SKM-1 (cell line): Measurements from ENCODE around the gene RIOK1.
"Not testable (repeated sequence)": the region's sequence is repeated elsewhere in the genome, so short reads cannot be mapped to it uniquely, and the experiment has no call there.

ENCODE experiments used
- DNase-seq: peaks from one replicate; lab custom pipeline; 2025; ENCODE audit not compliant: unreplicated experiment; lab: John Stamatoyannopoulos, UW

The RIOK1 gene

GRCh38 chr6:7439228-7439627, 49.6 kb downstream of the RIOK1 start:
- DNase-seq = no peak

DNA sequence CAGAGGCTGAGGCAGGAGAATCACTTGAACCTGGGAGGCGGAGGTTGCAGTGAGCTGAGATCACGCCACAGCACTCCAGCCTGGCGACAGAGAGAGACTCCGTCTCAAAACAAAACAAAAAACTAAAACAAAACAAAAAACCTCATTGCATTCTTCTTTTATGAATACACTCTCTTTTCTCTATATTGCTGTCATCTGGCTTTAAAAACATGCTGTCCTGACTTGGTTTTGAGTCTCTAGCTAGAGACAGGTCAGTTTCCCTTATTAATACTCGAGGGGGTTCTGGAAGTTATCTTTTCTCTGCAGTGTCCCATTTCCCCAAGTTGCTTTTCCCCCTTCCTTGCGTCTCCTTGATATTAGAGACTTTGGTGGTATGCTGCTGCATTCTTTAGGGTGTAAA, 50.9 kb downstream of the RIOK1 start:
- DNase-seq = no peak

DNA sequence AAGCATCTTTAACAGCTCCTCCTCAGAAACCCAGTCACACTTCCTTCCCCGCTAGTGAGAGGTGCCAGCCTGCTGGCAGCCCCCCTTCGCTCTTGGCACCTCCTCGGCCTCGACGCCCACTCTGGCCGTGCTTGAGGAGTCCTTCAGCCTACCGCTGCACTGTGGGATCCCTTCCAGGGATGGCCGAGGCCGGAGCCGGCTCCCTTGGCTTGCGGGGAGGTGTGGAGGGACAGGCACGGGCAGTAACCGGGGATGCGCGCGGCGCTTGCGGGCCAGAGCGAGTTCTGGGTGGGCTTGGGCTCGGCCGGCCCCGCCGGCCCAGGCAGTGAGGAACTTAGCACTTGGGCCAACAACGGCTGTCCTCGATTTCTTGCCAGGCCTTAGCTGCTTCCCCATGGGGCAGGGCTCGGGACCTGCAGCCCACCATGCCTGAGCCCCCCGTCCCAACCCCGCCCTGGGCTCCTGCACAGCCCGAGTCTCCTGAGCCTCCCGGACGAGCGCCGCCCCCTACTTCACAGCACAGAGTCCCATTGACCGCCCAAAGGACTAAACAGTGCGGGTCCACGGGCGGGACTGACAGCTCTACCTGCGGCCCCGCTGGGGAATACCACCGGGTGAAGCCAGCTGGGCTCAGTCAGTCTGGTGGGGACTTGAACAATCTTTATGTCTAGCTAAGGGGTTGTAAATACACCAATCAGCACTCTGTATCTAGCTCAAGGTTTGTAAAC, 51.6 kb downstream of the RIOK1 start:
- no peak for DNase-seq

- DNase-seq = no peak
Measured at GRCh38 chr6:7442467-7442866, 52.9 kb downstream of the RIOK1 start.

GRCh38 chr6:7445101-7445500, 55.5 kb downstream of the RIOK1 start:
- DNase-seq = no peak

DNA sequence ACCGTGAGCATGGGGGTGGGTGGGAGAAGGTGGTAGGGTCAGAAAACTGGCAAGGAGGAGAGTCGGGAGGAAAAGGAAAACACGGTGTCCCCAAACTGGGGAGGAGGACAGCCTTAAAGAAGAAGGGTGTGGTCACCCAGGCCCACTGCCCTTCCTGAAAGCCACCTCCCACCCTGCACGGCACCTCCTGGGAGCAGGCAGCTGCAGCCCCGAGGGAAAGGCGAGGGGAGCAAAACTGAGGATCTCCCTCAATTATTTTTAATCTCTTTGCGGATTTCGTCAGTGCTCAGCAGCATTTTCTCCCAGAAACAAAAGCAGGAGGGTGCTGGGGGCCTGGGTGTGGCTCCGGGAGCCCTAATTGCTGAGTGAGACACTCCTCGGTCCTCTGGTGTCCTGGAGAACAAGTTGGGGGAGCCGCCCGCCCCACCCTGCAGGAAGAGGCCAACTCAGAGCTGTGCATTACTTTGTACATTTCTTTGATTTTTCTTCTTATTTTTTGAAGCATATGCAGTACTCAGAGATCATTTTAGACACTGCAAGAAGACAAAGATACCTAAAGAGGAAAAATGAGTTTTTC, 56.4 kb downstream of the RIOK1 start:
- no peak for DNase-seq

GRCh38 chr6:7446619-7447325, 57.2 kb downstream of the RIOK1 start:
- no peak for DNase-seq

- no peak for DNase-seq
Measured at GRCh38 chr6:7448232-7448631, 58.6 kb downstream of the RIOK1 start.

- DNase-seq = no peak
Measured at GRCh38 chr6:7449018-7449417, 59.4 kb downstream of the RIOK1 start.

DNA sequence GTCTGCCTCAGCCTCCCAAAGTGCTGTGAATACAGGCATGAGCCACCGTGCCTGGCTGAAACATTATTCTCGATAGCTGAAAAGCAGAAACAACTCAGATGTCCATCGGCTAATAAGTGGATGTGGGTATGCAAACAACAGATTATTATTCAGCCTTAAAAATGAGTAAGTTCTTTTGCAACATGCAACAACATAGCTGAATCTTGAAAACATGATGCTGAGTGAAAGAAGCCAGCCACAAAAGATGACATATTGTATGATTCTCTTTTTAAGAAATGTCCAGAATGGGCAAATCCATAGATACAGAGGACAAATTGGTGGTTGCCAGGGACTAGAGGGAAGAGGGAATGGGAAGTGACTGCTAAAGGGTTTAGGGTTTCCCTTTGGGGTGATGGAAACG, 61.7 kb downstream of the RIOK1 start:
- DNase-seq = no peak

DNA sequence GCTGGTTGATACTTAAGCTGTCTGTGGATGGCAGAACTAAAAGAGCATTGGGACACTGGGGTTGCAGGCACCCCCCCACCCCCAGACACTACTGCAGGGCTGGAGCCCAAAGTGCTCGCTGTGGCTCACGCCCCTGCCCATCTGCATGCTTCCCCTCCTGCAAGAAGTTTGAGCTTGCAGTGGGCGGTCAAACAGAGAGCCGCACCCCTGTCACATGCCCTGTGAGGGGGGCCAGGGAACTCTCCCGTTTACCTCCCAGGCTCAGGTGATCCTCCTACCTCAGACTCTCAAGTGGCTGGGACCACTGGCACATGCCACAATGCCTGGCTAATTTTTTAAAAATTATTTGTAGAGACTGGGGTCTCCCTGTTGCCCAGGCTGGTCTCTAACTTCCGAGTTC, 63.3 kb downstream of the RIOK1 start:
- no peak for DNase-seq

- DNase-seq = no peak
Measured at GRCh38 chr6:7454696-7455358, 65.2 kb downstream of the RIOK1 start.

DNA sequence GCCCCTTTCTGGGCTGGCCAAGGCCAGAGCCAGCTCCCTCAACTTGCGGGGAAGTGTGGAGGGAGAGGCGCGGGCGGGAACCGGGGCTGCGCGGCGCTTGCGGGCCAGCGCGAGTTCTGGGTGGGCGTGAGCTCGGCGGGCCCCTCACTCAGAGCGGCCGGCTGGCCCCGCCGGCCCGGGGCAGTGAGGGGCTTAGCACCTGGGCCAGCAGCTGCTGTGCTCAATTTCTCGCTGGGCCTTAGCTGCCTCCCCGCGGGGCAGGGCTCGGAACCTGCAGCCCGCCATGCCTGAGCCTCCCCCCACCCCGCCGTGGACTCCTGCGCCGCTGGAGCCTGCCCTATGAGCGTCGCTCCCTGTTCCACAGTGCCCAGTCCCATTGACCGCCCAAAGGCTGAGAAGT, 66.7 kb downstream of the RIOK1 start:
- DNase-seq = not testable (repeated sequence)

GRCh38 chr6:7461416-7461815, 71.8 kb downstream of the RIOK1 start:
- no peak for DNase-seq

DNA sequence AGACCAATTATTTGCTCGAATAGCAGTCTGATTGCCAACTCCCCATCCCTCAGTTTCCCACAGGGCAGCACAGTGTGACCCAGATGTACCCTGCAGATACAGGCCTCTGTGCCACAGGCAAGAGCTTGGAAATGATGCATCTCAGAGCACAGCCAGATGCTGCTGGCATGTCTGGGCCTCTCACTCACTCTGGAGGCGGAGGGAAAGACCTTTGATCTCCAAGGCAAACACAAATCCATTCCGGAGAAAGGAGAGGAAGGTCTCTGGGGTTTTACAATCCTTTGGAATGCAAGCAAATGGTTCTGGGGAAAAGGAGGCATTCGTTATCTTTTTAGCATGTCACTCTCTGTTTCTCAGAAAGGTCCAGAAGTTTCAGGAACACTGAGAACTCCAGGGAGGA, 74.2 kb downstream of the RIOK1 start:
- no peak for DNase-seq

GRCh38 chr6:7467007-7467897, 77.6 kb downstream of the RIOK1 start:
- no peak for DNase-seq
